Right lobe of liver (tissue), 6 donors: ENCODE measurements around the gene NUCB2. TPM values are rescaled to one million over a fixed set of nuclear protein-coding genes. Genes with fewer than 3 reads are reported as not detected.

Experiments used
- ATAC-seq, 4 donors: fragments of 200-7000 bp; cut with Tn5 transposase; one replicate each; pipeline ENCODE4 v1.9.1; 2020; ENCODE audit warnings: mild to moderate bottlenecking in 4 of 4, moderate library complexity in 4 of 4
- DNase-seq, 3 donors: peaks; one replicate each; pipeline ENCODE4 v3.0.0-alpha.2; 2020
- H3K27ac ChIP-seq, 3 donors: fragments of 200-600 bp; one replicate each; pipeline ENCODE4 v1.8.0; 2022
- H3K27me3 ChIP-seq, 2 donors: fragments of 200-600 bp; one replicate each; pipeline ENCODE4 v1.8.0; 2022
- H3K36me3 ChIP-seq, 4 donors: fragments of 200-600 bp; sonication (generic) in 1 of 4; one replicate each; pipeline versions ENCODE4 v1.5.1 to v1.8.0; 2017 to 2022; ENCODE audit warnings: control low read depth in 1 of 4
- H3K4me1 ChIP-seq, 4 donors: fragments of 200-600 bp; sonication (generic) in 1 of 4; one replicate each; pipeline versions ENCODE4 v1.5.1 to v1.8.0; 2017 to 2022; ENCODE audit warnings: control low read depth in 1 of 4
- H3K4me3 ChIP-seq, 3 donors: fragments of 200-600 bp; one replicate each; pipeline ENCODE4 v1.8.0; 2022
- H3K9me3 ChIP-seq, 4 donors: fragments of 200-600 bp; sonication (generic) in 1 of 4; one replicate each; pipeline versions ENCODE4 v1.5.1 to v1.8.0; 2017 to 2022; ENCODE audit warnings: control low read depth in 1 of 4
- POLR2A ChIP-seq: fragments of 450-650 bp; IDR thresholded peaks from one replicate; pipeline ENCODE4 v1.6.1; 2017; ENCODE audit warnings: antibody characterized with exemption, mild to moderate bottlenecking
- WGBS: methylation state at CpG from one replicate; pipeline ENCODE4 v1.1.6; 2018; ENCODE audit warnings: low coverage, low lambda C conversion rate; ENCODE audit not compliant: insufficient coverage; ENCODE audit errors: missing lambda C conversion rate; 5-methylcytosine and 5-hydroxymethylcytosine counted together
- intact Hi-C, 2 donors: fragments of 100-400 bp; cut with DNase I; formaldehyde crosslinking; loops; one replicate each; pipeline versions ENCODE4 v1.11.2 to v1.14.1; 2022
- total RNA-seq, 6 experiments: library from RNA; depleted of rRNA in 2 of 6; stranded (reverse); fragments of >200 nt in 2 of 6; fragmentation: NEBNext Ultra II Directional in 3 of 6; extraction: Animal tissue kit (Norgen Biotek cat#: 25700) in 3 of 6; gene quantifications; one replicate each; pipeline versions ENCODE4 v1.1.0 to v1.2.4, GENCODE V29; 2016 to 2023
- TF ChIP-seq, protein P1 (sequence below), 4 donors: fragments of 200-600 bp in 3 of 4; fragments of 450-650 bp in 1 of 4; IDR thresholded peaks; one replicate each; pipeline versions ENCODE4 v1.5.1 to v1.8.0; 2016 to 2022; ENCODE audit warnings: antibody characterized with exemption in 4 of 4, mild to moderate bottlenecking in 2 of 4
- donor health status: DM: no; HTN: yes; CAD: no.
- donor health status: DM: no; HTN: no; CAD: no.
- donor health status: DM: no; HTN: no; CAD: no.
- donor health status: DM: no; HTN: yes; CAD: no.
- donor health status: DM: no; HTN: yes; CAD: no.

Gene NUCB2
- total RNA-seq, 6 experiments from 2014 or later: 34.7 to 131 (median 60.9) TPM

DNA sequence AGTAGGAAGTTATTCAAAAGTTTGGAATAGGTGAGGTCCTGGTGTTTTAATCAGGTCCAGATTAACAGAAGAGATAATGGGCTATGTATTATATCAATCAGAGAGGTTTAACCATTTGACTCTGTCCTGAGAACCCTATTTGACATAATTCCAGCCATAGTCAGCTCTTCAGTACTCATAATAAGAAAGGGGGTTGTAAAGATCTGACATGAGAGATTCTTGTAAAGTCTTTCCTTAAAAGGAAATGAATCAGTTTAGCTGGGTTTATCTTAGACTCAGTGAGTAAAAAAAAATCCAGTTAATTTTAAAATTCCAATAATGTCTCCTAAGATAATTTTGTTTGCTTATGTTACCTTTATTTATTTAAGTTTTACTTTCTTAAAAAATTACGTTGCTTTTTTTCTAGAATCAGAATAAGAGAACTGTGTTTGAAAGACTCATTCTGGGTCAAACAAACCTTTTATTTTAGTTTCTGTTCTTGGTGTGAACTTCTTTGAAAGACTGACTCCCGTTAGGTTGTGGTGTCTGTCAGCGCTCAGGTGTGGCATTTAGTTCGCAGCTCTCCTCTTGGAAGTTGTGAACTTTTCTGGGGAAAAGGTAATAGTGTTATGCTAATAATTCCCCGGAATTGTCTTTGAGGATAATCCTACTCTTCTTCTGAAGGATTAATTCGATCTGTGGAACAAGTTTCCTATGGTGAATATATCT, 20.5 kb downstream of the NUCB2 start:
- Histone ChIP-seq H3K27ac (no peak overlapping the region), H3K4me1 (peaks cover 0 to 1% (median 0%) of the 10 kb centered on the region in 4 donors), H3K27me3 (no peaks in the 10 kb centered on the region), H3K9me3 (no peaks in the 10 kb centered on the region), H3K36me3 (peaks cover 0 to 6% (median 4%) of the 10 kb centered on the region in 4 donors), H3K4me3 (no peak overlapping the region)
- ATAC-seq (no peak), DNase-seq (no peak)
- WGBS: 74% methylated on average over 6 of the region's 6 CpGs
- intact Hi-C loops: no loop called here
- TF ChIP-seq, protein P1, sequence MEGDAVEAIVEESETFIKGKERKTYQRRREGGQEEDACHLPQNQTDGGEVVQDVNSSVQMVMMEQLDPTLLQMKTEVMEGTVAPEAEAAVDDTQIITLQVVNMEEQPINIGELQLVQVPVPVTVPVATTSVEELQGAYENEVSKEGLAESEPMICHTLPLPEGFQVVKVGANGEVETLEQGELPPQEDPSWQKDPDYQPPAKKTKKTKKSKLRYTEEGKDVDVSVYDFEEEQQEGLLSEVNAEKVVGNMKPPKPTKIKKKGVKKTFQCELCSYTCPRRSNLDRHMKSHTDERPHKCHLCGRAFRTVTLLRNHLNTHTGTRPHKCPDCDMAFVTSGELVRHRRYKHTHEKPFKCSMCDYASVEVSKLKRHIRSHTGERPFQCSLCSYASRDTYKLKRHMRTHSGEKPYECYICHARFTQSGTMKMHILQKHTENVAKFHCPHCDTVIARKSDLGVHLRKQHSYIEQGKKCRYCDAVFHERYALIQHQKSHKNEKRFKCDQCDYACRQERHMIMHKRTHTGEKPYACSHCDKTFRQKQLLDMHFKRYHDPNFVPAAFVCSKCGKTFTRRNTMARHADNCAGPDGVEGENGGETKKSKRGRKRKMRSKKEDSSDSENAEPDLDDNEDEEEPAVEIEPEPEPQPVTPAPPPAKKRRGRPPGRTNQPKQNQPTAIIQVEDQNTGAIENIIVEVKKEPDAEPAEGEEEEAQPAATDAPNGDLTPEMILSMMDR (IDR thresholded peaks at IDR 0.05): no peak
- TF ChIP-seq POLR2A: no peak

DNA sequence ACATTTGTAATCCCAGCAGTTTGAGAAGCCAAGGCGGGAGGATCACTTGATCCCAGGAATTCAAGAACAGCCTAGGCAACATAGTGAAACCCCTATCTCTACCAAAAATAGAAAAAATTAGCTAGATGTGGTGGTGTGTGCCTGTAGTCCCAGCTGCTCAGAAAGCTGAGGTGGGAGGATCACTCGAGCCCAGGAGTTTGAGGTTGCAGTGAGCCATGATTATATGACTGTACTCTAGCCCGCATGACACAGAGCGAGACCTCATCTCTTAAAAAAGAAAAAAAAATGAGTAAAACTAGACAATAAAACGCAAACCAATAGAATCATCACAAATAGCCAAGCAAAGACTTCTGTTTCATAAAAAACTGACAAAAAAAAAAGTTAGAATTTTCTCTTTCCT, 21.8 kb downstream of the NUCB2 start:
- H3K4me1 ChIP-seq: no peaks in the 10 kb centered on the region
- intact Hi-C loops: no loop called here
- H3K27ac ChIP-seq: no peak overlapping the region
- no peak for ATAC-seq
- H3K36me3 ChIP-seq: peaks cover 0 to 9% (median 7%) of the 10 kb centered on the region in 4 donors
- H3K27me3 ChIP-seq: no peaks in the 10 kb centered on the region
- no peak overlapping the region for H3K4me3 ChIP-seq
- DNase-seq: no peak
- TF ChIP-seq, protein P1 (IDR thresholded peaks at IDR 0.05): no peak
- no peak for TF ChIP-seq POLR2A
- 96% methylated on average over 5 of the region's 5 CpGs for WGBS
- H3K9me3 ChIP-seq: no peaks in the 10 kb centered on the region

DNA sequence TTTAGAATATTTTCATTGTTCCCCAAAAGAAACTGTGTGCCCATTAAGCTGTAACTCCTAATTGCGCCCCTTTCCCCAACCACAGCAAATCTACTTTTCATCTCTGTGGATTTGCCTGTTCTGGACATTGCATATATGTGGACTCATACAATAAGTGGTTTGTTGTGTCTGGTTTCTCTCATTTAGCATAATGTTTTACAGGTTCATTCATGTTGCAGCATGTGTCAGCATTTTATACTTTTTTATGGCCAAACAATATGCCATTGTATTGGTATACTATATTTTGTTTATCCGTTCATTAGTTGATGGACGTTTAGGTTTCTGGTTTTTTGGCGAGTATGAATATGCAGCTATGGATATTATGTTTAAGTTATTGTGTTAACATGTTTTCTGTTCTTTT, 23.8 kb downstream of the NUCB2 start:
- Histone ChIP-seq H3K36me3 (peaks cover 0 to 20% (median 7%) of the 10 kb centered on the region in 4 donors), H3K27ac (no peak overlapping the region), H3K27me3 (no peaks in the 10 kb centered on the region), H3K4me1 (no peaks in the 10 kb centered on the region), H3K9me3 (no peaks in the 10 kb centered on the region), H3K4me3 (no peak overlapping the region)
- 94% methylated on average over 4 of the region's 4 CpGs for WGBS
- TF ChIP-seq, protein P1 (IDR thresholded peaks at IDR 0.05): no peak
- no peak for TF ChIP-seq POLR2A
- DNase-seq (no peak), ATAC-seq (no peak)
- intact Hi-C loops: no loop called here

- ATAC-seq: no peak
- H3K4me1 ChIP-seq: no peaks in the 10 kb centered on the region
- H3K27me3 ChIP-seq: no peaks in the 10 kb centered on the region
- H3K4me3 ChIP-seq: no peak overlapping the region
- 88% methylated on average over 8 of the region's 8 CpGs for WGBS
- DNase-seq: no peak
- intact Hi-C loops: no loop called here
- H3K36me3 ChIP-seq: peaks cover 0 to 34% (median 9%) of the 10 kb centered on the region in 4 donors
- TF ChIP-seq POLR2A: no peak
- TF ChIP-seq, protein P1 (IDR thresholded peaks at IDR 0.05): no peak
- H3K9me3 ChIP-seq: no peaks in the 10 kb centered on the region
- no peak overlapping the region for H3K27ac ChIP-seq
These were observed 37.1 kb downstream of the NUCB2 start for GRCh38 chr11:17313349-17314231.
